HG02763 (cell line): ENCODE results near the gene CXCL14.

Experiments
- ATAC-seq: cut with Tn5 transposase; IDR thresholded peaks from one replicate; pipeline ENCODE4 v1.9.1; 2021; ENCODE audit warnings: mild to moderate bottlenecking, moderate library complexity; ENCODE audit not compliant: unreplicated experiment

CXCL14 gene

DNA sequence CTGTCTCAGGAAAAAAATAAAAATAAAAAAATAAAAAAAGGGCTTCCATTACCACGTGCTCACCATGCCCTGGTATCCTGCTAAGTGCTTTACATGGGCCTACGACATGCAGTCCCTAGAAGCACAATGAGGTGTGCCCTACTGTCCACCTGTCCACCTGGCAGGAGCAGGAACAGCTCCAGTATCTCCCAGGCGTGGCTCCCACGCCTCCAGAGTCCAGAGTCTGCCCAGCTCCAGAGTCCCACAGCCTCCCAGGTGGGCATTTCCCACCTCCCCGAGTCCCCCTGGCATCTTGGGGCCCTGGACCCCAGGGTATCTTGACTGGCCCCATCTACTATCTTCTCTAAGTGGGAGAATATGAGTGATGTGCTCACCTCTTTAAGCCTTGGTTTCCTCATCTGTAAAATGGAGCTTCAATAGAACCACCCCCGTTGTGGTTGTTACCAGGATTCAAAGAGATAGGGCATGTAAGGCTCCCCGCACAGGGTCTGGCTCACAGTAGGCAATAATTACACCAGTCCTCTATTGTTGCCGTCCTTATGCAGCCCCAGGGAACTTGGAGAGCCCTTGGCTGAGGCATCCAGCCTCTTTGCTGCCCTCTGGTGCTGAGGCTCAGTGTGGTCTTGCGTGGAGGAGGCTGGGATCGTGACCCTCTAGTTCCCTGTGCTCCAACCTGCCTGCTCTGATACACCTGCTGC lies 8.9 kb downstream of the CXCL14 start:
- ATAC-seq = no peak

DNA sequence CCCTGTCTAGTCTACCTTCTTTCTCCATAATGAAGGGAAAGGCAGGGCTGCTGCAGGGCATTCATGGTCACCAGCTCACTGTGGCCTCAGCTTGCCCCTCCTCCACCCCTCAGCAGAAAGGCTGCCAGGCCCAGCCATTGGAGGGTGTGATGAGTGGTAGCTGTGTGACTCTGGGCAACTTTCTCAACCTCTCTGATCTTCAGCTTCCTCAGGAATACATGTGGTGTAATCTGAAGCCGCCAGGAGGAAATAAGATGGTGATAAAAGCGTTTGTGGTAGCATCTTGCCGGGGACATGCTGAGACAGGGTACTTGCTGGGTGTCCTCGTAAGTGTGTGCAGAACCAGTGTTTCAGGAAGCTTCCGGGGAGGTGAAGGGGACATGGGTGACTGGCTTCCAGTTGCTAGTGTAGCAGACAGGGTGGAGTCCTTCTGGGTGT lies 9.8 kb downstream of the CXCL14 start:
- no peak for ATAC-seq

DNA sequence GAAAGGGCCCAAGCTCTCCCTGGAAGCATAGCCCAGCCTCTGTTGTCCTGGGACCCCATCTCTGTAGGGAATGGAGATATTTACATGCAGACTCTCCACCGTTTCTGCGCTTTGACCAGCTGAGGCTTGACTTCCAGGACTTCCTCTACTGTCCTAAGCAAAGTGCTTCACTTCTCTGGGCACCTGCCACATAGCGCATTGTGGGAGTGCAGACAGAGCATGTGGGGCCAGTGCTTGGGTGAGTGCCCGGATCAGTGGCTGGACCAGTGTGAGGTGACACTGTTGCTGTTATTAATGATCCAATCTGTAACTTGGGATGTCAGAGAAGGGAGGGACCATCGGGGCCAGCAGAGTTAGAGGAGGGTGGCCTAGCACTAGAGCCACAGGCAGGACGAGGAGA lies 10.5 kb downstream of the CXCL14 start:
- ATAC-seq = no peak

DNA sequence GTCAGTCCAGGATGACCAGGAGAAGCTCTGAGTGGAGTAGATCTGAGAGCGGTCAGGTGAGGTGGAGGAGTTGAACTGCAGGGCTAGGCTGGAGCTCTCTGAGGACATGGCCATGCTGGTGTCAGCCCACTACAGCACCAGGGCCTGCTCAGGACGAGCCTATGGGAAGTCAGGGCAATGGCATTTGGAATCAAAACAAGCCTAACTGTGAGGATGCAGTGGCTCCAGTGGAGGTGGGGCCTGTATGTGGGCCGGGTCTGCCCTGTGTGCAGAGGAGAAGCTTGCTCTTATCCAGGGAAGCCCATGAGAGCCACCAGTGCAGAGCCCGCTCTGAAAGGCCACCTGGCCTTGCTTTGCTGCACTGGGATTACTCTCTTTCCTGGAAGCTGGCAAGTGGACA lies 11.1 kb downstream of the CXCL14 start:
- ATAC-seq = no peak

DNA sequence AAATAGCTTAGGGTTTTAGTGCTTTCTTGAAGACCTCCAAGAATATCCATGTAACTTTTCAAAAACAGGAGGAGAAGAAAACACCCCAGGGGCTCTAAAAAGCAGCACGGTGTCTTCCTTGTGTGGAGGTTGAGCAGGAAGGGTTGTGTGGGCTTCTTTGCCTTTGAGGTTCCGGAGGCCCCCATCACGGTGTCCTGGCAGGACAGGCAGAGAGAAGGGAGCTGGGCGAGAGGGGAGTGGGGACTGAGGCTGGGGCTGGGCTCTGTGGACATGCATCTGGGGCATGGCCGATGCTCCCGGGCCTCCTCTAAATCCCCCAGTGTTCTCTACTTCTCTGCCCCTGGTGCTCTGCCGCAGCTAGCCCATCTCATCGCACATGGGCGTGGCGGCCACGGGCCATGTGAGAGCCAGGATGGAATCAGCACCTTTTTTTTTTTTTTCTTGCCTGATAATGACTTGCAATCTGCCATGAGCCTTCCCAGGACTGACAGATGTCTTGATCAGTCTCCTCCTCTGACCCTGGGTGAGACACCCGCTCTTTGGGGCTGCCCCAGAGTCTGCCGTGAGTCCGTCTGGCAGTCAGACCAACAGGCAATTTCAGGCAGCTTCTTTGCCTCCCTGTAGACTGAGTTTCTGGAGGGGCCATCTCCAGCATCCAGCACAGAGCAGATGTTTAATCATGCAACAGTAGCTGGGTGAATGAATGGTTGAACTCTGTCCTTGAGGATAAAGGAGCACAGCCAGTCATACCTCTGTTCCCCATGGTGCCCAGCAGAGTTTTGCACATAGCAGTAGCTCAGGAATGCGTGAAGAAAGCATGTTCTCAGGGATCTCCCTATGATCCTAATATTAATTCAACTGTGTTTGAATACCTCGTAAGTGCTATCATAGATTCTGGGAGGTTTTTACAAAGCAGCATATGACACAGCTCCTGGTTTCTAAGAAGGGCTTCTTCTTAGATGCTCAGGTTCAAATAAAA lies 12.1 kb downstream of the CXCL14 start:
- no peak for ATAC-seq

DNA sequence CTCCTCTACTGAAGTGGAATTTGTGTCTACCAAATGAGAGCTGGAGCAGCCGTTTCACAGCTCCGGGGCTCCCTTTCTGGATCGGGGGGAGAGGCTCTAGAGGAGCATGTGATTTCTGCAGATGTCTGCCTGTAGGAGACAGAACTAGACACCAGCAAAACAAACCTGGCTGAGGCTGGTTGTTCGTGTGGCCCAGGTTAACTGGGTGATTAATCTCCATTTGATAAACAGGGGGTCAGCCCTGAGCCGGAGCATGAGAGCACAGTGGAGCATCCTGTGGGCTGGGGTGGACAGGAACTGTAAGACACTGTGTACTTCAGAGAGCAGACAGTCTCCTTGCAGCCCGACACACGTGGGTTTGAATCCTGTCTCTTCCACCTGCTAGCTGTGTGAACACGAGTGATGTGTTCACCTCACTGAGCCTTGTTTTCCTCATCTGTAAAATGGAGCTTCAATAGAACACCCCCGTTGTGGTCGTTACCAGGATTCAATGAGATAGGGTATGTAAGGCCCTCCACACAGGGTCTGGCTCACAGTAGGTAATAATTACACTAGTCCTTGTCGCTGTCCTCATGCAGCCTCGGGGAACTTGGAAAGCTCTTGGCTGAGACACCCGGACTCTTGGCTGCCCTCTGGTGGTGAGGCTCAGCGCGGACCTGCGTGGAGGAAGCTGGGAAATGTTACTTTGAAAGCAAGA lies 12.9 kb downstream of the CXCL14 start:
- no peak for ATAC-seq

DNA sequence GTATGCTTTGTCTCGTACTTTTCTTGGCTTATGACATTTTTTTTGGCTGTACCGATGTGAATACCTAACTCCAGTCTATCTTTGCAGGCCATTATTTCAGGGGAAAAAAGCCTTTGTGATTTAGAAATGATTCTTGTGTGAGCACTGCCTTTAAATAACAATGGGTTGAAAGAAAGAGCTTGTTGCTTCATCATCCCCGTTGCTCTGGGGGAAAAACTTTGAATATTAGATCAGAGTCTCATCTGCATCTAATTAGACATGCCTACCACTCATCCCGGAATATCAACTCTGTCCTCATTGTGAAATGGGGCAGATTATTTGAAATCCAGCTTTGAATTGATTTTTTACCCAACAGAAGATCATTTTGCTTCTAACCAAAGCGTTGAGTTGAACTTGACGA lies 13.5 kb downstream of the CXCL14 start:
- ATAC-seq = no peak

DNA sequence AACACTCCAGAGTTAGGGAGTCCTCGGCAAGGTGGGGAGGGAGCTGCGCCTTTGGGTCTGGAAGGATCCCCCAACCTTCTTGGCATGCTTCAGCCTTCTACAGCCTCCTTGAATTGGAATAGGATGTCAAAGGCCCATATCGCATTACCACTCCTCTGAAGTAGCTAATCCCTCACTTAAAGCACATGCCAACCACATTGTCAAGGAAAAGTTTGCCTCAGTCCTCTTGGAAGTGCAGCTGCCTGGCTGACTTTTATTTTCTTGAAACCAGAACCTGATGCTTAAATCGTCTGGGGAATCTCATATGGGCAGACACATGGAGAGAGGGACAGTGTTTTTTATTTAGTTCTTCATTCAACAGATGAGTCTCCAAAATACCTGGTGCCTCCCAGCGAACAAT lies 14.5 kb downstream of the CXCL14 start:
- ATAC-seq = no peak

DNA sequence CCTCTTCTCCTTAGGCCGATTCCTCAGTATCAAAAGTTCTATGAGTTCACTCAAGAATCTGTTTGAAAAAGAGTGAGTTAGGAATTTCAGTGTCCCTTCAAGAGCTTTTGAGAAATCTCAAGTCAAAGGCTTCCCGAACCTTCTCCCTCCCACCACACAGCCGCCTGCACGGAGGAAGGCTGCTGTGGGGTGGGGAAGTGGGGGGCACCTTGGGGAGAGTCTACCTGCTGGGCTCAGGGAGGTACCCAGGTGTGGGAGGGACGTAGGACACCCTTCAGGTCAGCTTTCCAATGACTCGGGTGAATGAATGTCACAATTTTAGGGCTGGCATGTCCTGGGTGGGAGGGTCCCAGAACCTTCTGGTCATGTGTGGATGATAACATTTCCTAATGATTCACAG lies 17.5 kb downstream of the CXCL14 start:
- ATAC-seq = no peak

DNA sequence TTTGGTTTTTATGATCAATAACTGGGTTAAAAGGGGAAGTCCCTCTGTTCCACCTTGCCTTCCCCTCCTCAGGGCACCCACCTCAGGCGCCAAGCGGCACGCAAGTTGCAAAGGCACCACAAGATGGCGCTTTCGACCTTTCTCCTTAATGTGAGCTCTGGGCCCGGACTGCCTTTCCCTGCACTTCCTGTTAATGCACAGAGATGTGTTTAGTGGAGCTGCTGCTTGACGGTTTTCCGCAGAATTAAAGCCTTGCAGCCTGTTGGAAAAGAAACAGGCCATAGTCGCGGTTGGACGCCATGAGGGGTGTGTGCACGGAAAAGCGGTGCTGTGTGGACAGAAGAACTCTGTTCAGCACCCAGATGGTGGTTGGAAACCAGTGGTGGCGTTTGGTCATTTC lies 17.9 kb downstream of the CXCL14 start:
- no peak for ATAC-seq

DNA sequence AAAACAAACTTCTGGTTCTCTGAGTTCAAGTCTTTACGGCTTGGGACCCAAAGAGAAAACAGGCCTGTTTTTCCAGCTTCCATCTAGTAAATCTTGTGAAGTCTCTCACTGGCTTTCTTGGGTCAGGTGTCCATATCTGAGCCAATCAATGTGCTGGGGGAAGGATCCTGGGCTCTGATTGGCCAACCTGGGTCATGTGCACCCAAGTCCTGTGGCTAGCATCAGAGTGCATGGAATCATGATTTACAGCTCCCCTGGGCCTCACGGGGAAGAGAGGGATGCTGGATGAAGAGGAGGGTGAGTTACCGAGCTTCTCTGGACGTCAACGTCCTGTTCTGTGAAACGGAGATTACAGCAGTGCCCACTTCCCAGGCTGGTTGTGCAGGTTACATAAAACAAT lies 19.4 kb downstream of the CXCL14 start:
- no peak for ATAC-seq

DNA sequence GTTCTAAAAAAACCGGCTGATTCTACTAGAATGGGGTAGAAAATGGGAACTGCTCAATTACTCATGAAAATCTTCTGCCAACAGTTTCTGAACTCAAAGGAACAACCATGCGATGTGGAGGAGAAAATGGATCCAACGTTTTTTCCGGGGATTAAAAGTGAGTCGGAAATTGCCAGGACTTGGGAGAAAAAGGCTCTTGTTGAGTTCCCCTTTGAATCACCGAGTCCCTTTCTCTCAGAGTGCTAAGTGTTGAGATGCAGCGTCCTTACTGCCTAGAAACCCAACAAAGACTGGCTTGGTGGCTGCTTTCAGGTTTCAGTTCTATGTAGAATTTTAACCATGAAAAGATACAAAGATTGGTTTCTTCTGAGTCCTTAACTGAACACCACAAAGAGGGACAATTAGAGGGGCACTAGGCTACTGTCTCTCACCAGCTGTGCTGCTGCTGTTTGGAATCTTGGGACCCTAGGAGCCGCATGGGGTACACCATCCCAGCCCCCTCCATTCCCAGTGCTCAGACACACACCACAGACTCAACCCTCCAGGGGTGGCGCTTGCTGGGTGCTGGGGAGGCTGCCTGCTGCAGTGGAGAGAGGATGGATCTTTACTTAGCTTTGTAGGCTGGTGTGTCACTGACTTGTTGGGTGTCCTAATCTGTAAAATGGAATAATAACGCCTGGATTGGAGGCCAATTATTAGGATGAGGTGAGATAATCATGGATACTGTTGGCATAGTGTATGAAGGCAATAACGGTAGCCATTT lies 21.5 kb downstream of the CXCL14 start:
- no peak for ATAC-seq

DNA sequence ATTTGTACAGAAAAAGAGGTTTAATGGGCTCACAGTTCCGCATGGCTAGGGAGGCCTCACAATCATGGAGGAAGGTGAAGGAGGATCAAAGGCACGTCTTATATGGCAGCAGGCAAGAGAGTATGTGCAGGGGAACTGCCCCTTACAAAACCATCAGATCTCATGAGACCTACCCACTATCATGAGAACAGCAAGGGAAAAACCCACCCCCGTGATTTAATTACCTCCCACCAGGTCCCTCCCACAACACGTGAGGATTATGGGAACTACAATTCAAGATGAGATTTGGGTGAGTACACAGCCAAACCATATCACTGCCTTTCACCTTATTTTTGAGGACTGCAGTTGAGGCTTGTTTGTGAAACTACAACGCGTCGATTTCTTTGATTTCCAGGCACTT lies 22.2 kb downstream of the CXCL14 start:
- ATAC-seq = no peak

DNA sequence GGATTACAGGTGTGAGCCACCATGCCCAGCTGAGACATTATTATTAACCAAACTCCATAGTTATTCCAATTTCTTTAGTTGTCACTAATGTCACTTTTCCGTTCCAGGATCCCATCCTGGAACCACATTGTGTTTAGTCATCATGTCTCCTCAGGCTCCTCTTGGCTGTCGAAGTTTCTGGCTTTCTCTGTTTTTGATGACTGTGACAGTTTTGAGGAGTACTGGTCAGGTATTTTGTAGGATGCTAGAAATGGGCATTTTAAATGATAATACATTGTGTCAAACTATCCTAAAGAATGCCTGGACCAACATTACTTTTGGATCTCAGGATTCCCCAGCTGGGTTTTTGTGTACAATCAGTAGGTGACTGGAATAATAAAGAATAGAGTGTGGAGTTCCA lies 23.3 kb downstream of the CXCL14 start:
- ATAC-seq = no peak

DNA sequence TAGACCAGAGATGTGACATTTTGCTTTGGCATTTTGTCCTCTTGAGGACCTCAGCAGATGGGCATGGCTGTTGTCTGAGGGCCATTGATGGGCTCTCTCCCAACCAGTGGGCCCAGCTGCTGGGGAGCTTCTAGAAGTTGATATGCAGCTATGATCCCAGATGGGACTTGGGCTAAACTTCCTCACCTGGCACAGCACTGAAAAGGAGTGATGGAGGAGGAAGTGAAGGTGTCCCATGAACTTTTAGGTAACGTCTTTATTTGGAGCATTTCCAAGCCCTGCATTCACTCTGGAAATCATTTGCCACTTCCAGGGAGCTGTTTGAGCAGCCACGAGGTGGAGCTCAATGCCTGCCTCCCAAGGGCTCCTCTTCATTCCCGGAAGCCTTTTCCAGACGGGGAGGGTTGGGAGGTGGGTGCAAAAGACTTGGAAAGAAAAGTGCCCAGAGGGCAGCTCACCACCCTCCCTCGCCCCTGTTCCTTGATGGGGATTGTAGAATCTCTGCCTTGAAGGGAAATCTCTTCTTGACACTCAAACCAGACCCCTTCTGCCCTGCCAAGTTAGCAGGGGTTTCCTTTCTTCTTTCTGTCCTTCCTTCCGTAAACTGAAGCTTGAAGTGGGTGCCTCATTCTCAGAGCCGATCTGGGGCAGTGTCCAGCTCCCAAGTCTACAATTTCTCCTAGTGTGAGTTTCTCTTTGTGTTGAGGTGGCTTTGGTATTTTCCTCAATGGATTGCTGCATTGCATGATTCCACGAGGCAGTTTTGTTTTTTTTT lies 24.9 kb downstream of the CXCL14 start:
- ATAC-seq = no peak

DNA sequence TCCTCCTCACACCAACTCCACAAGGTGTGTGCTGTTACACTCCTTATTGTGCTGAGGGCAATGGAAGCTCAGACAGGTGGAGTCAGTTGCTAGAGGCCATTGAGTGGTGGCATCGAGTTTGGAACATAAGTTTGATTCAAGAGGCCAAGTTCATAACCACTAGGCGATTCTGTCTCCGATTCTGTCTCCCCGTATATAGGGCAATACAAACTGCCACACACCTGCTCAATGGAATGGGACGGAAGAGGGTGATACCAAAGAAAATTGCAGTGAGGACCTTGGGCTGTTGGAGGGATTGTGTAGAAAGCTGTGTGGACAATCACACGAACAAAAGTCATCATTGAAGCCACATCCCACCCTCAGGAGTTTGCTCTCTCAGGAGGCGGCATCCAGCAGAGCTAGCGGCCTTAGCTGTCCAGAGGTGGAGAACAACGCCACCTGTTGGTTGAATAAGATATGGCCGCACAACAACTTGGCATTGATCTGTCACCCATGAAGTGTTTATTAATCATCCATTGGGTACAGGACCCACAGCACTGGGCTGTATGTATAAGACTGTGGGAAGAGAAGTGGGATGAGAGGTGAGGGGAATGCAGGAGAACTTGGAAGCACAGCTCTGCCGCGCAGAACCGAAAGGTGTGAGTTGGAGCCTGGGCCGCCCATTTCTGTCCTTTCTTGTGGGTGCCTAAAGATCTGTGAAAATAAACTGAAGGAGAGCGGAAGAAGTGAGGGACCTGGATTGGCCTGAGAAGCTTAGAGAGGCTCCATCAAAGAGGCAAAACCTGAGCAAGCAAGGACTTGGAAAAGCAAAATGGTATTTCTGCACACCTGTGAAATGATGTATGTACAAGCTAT lies 27.0 kb downstream of the CXCL14 start:
- ATAC-seq = no peak

DNA sequence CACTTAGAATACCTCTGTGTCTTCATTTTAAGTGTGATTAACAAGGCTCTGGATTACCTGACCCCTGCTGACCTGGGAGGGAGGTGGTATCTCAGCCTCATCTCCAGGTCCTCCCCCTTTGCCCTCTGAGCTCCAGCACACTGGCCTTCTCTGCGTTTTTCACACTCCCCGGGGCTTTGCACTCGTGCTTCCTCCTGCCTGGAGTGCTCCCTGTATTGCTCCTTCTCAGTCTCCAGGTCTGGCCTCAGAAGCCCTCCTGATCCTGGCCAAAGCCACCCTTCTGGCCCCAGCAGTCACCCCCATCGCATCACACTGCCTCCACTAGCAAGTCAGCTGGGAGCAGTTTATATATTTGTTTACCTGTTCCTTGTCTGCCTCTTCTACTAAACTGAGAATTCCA lies 29.4 kb downstream of the CXCL14 start:
- ATAC-seq = no peak

DNA sequence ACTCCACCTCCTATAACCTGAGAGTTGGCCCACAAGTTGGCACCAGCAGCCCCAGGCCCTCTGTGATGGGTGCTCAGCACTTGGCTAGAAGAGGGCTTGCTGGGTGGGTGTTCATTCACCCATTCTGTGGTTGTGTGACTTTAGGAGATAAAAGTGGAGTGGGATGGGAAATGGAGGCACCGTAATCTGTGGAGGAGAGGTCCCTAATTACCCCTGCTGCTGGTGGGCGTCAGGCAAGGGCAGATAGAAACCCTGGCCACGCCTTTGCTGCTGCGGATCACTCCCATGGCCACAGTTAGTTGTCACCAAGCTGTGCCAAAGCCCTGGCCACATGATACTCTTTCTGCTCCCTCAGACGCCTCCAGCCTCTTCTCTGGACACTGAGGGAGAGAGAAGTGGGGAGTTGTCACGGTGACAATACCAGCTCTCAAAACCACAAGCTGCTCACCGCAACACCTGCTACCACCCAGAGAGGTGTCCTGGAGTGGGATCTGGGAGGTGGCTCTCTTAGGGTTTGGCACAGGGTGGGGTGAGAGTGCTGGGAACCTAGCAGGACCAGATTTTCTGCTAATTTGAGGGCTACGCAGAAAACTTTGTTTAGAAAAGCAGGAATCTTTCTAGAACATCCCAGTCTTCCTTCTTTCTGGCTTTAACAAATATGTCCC lies 31.1 kb downstream of the CXCL14 start:
- ATAC-seq = no peak

DNA sequence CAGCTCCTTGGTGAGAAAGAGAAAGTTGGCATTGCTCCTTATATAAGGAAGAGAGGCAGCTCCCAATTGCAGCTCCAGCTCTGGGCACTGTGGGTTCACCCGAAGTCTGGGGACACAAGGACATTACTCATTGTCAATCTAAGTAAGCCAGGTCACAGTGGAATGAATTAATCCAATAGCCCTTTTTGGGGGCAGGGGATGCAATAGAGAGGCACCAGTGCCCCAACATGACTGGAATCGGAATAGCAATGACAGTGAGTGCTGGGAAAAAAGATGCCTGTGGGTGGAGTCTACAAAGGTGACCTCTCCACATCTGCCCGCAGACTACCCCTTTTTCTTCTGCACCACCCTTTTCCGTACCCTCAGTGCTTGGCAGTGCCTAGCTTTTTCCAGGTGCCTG lies 31.9 kb downstream of the CXCL14 start:
- ATAC-seq = no peak
